Measurements from ENCODE around the gene NFIB. TPM values are rescaled to one million over a fixed set of nuclear protein-coding genes. Genes with fewer than 3 reads are reported as not detected.

NFIB gene
- total RNA-seq, 4 donors from 2014 or later: 85.3 to 173 (median 115) TPM

DNA sequence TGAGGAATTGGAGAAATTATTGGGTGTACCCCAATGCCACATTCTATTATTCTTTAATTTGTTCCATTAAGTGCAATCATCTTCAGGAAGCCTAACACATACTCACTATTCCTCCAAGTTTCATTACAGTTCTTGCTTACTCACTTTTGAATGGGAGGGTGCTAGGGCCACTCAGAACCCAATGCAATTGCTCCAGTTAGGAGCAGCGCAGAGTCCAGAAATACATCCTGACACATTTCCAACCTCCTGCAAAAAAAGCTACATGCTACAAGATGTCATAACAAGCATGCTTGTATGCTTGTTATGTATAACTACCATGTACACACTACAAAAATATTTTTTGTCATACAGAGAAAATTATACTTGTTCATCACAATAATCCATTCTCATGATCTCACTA, 27.8 kb downstream of the NFIB start:
- peaks cover 0 to 4% of the 10 kb centered on the region in 2 donors for H3K4me1 ChIP-seq
- no peaks in the 10 kb centered on the region for H3K27me3 ChIP-seq
- H3K4me3 ChIP-seq: no peak overlapping the region
- no peaks in the 10 kb centered on the region for H3K9me3 ChIP-seq
- H3K36me3 ChIP-seq: no peaks in the 10 kb centered on the region
- intact Hi-C loops (cut with DNase I; ENCODE audit: low total_unique reads): no loop called here
- TF ChIP-seq CTCF (IDR thresholded peaks at IDR 0.05) (no peak), POLR2A (IDR thresholded peaks at IDR 0.05) (no peak)
- no peak for DNase-seq
- no peak overlapping the region for H3K27ac ChIP-seq

DNA sequence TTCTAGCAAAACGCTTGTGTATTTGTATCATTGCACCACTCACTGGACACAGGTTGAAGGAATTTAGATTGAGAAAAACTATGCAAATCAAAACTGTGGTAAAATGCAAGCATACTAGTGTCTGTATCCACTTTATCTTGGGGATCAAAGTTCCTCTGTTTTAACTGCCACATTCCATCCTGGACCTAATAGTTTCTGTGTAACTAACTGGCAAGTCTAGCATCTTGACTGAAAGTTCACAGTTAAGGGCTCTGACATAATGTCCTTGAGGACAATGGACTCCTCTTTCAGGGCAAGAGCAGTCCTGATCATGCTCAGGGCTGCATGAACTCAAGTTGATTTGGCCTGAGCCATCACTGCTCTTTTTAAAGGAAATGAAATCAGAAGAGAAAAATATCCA, 30.7 kb downstream of the NFIB start:
- H3K4me3 ChIP-seq: no peak overlapping the region
- TF ChIP-seq CTCF (IDR thresholded peaks at IDR 0.05) (no peak), POLR2A (IDR thresholded peaks at IDR 0.05) (no peak)
- no peaks in the 10 kb centered on the region for H3K27me3 ChIP-seq
- no peak overlapping the region for H3K27ac ChIP-seq
- no peak for DNase-seq
- H3K36me3 ChIP-seq: no peaks in the 10 kb centered on the region
- peaks cover 0 to 5% of the 10 kb centered on the region in 2 donors for H3K4me1 ChIP-seq
- no peaks in the 10 kb centered on the region for H3K9me3 ChIP-seq
- intact Hi-C loops (cut with DNase I; ENCODE audit: low total_unique reads): no loop called here

DNA sequence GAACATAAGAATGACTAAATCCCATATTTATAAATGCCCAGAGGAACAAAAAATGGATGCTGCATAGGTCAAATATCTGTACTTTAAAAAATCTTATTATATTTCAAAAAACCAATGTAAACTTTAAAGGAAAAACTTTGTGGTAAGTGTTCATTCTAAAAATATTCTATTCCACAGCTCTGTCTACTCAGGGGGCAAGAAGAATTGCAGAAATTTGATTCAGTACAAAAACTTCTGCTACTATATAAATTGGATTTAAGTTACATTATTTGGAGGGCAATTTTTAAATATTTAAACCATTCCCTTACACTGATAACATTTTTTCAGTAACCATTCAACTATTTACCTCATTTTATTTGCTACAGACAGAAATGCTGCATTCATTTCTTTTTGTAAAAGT, 32.1 kb downstream of the NFIB start:
- DNase-seq: no peak
- no peaks in the 10 kb centered on the region for H3K9me3 ChIP-seq
- intact Hi-C loops (cut with DNase I; ENCODE audit: low total_unique reads): no loop called here
- H3K27me3 ChIP-seq: no peaks in the 10 kb centered on the region
- no peak overlapping the region for H3K4me3 ChIP-seq
- H3K27ac ChIP-seq: no peak overlapping the region
- H3K36me3 ChIP-seq: no peaks in the 10 kb centered on the region
- peaks cover 0 to 5% of the 10 kb centered on the region in 2 donors for H3K4me1 ChIP-seq
- no peak for TF ChIP-seq CTCF (IDR thresholded peaks at IDR 0.05)

- no peak overlapping the region for H3K4me3 ChIP-seq
- no peak for TF ChIP-seq CTCF (IDR thresholded peaks at IDR 0.05)
- TF ChIP-seq POLR2A (IDR thresholded peaks at IDR 0.05): no peak
- intact Hi-C loops (cut with DNase I; ENCODE audit: low total_unique reads): no loop called here
- H3K27me3 ChIP-seq: no peaks in the 10 kb centered on the region
- peaks cover 0 to 9% of the 10 kb centered on the region in 2 donors for H3K4me1 ChIP-seq
- H3K36me3 ChIP-seq: no peaks in the 10 kb centered on the region
- no peak overlapping the region for H3K27ac ChIP-seq
- no peaks in the 10 kb centered on the region for H3K9me3 ChIP-seq
- DNase-seq: no peak
Measured at GRCh38 chr9:14281136-14281795, 32.7 kb downstream of the NFIB start.

GRCh38 chr9:14279671-14280070, 34.3 kb downstream of the NFIB start:
- TF ChIP-seq CTCF (IDR thresholded peaks at IDR 0.05) (no peak), POLR2A (IDR thresholded peaks at IDR 0.05) (no peak)
- Histone ChIP-seq H3K27me3 (no peaks in the 10 kb centered on the region), H3K4me1 (peaks cover 0 to 9% of the 10 kb centered on the region in 2 donors), H3K27ac (no peak overlapping the region), H3K4me3 (no peak overlapping the region), H3K36me3 (no peaks in the 10 kb centered on the region), H3K9me3 (no peaks in the 10 kb centered on the region)
- intact Hi-C loops (cut with DNase I; ENCODE audit: low total_unique reads): no loop called here
- no peak for DNase-seq

All from uterus (tissue), 4 donors.